Measurements from ENCODE around the gene CPB1.

GRCh38 chr3:148861277-148861869 lies 33.8 kb downstream of the CPB1 start:
- TF ChIP-seq CTCF (IDR thresholded peaks at IDR 0.05) (peak; percentile 63 to 85 (median 72)), POLR2A (IDR thresholded peaks at IDR 0.05) (no peak)

All from heart left ventricle (tissue), 13 donors.